ENCODE results near the gene HES4. TPM values are rescaled to one million over a fixed set of nuclear protein-coding genes. Genes with fewer than 3 reads are reported as not detected.
"Not testable (repeated sequence)": the region's sequence is repeated elsewhere in the genome, so short reads cannot be mapped to it uniquely, and the experiment has no call there.

Gene HES4
- total and polyA plus RNA-seq, 2 of the 13 experiments (the other 11 are each of a cell fraction or from before 2014, with no cell fraction given), result 8.8 to 10.6 TPM

- H3K4me3 ChIP-seq (replicated peaks in 1 of 3; ENCODE audit: insufficient read depth in 1 of 3, low read depth in 2 of 3, low read length in 3 of 3); H3K9ac ChIP-seq (ENCODE audit: insufficient read depth, low read depth, low read length); H2AFZ ChIP-seq (ENCODE audit: low read length); H3K9me3 ChIP-seq (ENCODE audit: low read length); CTCF ChIA-PET (ENCODE audit: low intra/inter-chr PET ratio, low total read pairs); ATAC-seq; FAIRE-seq; POLR2A ChIA-PET; H3K27ac ChIP-seq (ENCODE audit: extremely low read length, insufficient read depth, low read length); H4K20me1 ChIP-seq (ENCODE audit: insufficient read depth, low read length); H3K79me2 ChIP-seq (ENCODE audit: insufficient read depth, low read length); H3K4me2 ChIP-seq (ENCODE audit: low read depth, low read length); intact Hi-C loops (cut with micrococcal nuclease; ENCODE audit: unreplicated experiment); H3K27me3 ChIP-seq (ENCODE audit: control insufficient read depth in 1 of 2, insufficient read depth in 2 of 2, low read length in 2 of 2); DNase-seq (ENCODE audit: low spot score); BruUV-seq (replicated peaks); in situ Hi-C loops (cut with HindIII; ENCODE audit: extremely low pct_ligation_motif_present, low pct_unique_long_range_greater_than_20kb): not testable (repeated sequence)
- WGBS (ENCODE audit: low lambda C conversion rate), result 93% methylated on average over 3 of the region's 7 CpGs
- Histone ChIP-seq H3K4me1 (ENCODE audit: insufficient read depth, low read length) (peaks cover 23% of the 10 kb centered on the region), H3K36me3 (replicated peaks in 1 of 2; ENCODE audit: control insufficient read depth in 1 of 2, insufficient read depth in 2 of 2, low read length in 2 of 2) (peaks cover 6 to 14% of the 10 kb centered on the region in 2 experiments; a peak in 3 of 5 replicates)
- TF ChIP-seq MNT (IDR thresholded peaks at IDR 0.05) (0 out of 2 replicates have a peak, but pooled peaks have one; percentile 26), AGO2 (optimal IDR thresholded peaks at IDR 0.05; ENCODE audit: low read depth, low read length) (peak; percentile 25)
- TF ChIP-seq, protein P1, sequence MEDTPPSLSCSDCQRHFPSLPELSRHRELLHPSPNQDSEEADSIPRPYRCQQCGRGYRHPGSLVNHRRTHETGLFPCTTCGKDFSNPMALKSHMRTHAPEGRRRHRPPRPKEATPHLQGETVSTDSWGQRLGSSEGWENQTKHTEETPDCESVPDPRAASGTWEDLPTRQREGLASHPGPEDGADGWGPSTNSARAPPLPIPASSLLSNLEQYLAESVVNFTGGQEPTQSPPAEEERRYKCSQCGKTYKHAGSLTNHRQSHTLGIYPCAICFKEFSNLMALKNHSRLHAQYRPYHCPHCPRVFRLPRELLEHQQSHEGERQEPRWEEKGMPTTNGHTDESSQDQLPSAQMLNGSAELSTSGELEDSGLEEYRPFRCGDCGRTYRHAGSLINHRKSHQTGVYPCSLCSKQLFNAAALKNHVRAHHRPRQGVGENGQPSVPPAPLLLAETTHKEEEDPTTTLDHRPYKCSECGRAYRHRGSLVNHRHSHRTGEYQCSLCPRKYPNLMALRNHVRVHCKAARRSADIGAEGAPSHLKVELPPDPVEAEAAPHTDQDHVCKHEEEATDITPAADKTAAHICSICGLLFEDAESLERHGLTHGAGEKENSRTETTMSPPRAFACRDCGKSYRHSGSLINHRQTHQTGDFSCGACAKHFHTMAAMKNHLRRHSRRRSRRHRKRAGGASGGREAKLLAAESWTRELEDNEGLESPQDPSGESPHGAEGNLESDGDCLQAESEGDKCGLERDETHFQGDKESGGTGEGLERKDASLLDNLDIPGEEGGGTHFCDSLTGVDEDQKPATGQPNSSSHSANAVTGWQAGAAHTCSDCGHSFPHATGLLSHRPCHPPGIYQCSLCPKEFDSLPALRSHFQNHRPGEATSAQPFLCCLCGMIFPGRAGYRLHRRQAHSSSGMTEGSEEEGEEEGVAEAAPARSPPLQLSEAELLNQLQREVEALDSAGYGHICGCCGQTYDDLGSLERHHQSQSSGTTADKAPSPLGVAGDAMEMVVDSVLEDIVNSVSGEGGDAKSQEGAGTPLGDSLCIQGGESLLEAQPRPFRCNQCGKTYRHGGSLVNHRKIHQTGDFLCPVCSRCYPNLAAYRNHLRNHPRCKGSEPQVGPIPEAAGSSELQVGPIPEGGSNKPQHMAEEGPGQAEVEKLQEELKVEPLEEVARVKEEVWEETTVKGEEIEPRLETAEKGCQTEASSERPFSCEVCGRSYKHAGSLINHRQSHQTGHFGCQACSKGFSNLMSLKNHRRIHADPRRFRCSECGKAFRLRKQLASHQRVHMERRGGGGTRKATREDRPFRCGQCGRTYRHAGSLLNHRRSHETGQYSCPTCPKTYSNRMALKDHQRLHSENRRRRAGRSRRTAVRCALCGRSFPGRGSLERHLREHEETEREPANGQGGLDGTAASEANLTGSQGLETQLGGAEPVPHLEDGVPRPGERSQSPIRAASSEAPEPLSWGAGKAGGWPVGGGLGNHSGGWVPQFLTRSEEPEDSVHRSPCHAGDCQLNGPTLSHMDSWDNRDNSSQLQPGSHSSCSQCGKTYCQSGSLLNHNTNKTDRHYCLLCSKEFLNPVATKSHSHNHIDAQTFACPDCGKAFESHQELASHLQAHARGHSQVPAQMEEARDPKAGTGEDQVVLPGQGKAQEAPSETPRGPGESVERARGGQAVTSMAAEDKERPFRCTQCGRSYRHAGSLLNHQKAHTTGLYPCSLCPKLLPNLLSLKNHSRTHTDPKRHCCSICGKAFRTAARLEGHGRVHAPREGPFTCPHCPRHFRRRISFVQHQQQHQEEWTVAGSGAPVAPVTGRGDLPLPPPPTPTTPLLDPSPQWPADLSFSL (CRISPR knock-in tag; IDR thresholded peaks at IDR 0.05), result peak; percentile 79
Observed at GRCh38 chr1:1030867-1031658, 31.2 kb upstream of the HES4 start.

Measured in HepG2 (cell line).